ENCODE data around the gene STAT5B.
"Not testable (repeated sequence)": the region's sequence is repeated elsewhere in the genome, so short reads cannot be mapped to it uniquely, and the experiment has no call there.

STAT5B gene

GRCh38 chr17:42193969-42194899 lies 82.0 kb downstream of the STAT5B start, which contains the start of gene GHDC:
TSS of gene GHDC (minus strand) at chr17:42194494. CDS start at chr17:42193581, 913 bp downstream.
- peak; percentile 68 to 76 for DNase-seq (ENCODE audit: low read depth in 2 of 2)

- DNase-seq (ENCODE audit: low read depth in 2 of 2) = no peak
Observed at GRCh38 chr17:42193216-42193968, 82.8 kb downstream of the STAT5B start.

GRCh38 chr17:42192189-42193126 lies 83.7 kb downstream of the STAT5B start:
- no peak for DNase-seq (ENCODE audit: low read depth in 2 of 2)

- DNase-seq (ENCODE audit: low read depth in 2 of 2) = no peak
Observed at GRCh38 chr17:42191275-42191608, 84.9 kb downstream of the STAT5B start.

- DNase-seq (ENCODE audit: low read depth in 2 of 2) = no peak
Observed at GRCh38 chr17:42190491-42191274, 85.5 kb downstream of the STAT5B start.

GRCh38 chr17:42189651-42189965 lies 86.6 kb downstream of the STAT5B start:
- DNase-seq (ENCODE audit: low read depth in 2 of 2) = no peak

- no peak for DNase-seq (ENCODE audit: low read depth in 2 of 2)
Observed at GRCh38 chr17:42188749-42189650, 87.2 kb downstream of the STAT5B start.

- no peak for DNase-seq (ENCODE audit: low read depth in 2 of 2)
Observed at GRCh38 chr17:42187833-42188232, 88.4 kb downstream of the STAT5B start.

- DNase-seq (ENCODE audit: low read depth in 2 of 2) = not testable (repeated sequence)
Observed at GRCh38 chr17:42186191-42186590, 90.0 kb downstream of the STAT5B start.

GRCh38 chr17:42185621-42185930 lies 90.6 kb downstream of the STAT5B start:
- no peak for DNase-seq (ENCODE audit: low read depth in 2 of 2)

GRCh38 chr17:42184713-42185620 lies 91.2 kb downstream of the STAT5B start, which contains the start of gene HCRT:
TSS of gene HCRT (minus strand) at chr17:42185452. CDS start at chr17:42185365, 87 bp downstream.
- no peak for DNase-seq (ENCODE audit: low read depth in 2 of 2)

GRCh38 chr17:42183741-42184711 lies 92.2 kb downstream of the STAT5B start:
- peak; percentile 74 to 79 for DNase-seq (ENCODE audit: low read depth in 2 of 2)

- no peak for DNase-seq (ENCODE audit: low read depth in 2 of 2)
Observed at GRCh38 chr17:42182927-42183734, 93.1 kb downstream of the STAT5B start.

- DNase-seq (ENCODE audit: low read depth in 2 of 2) = no peak
Observed at GRCh38 chr17:42181851-42182207, 94.4 kb downstream of the STAT5B start.

GRCh38 chr17:42180922-42181850 lies 95.0 kb downstream of the STAT5B start, which contains the start of gene KCNH4:
TSS of gene KCNH4 (minus strand) at chr17:42181142. CDS start at chr17:42180945, 197 bp downstream.
- DNase-seq (ENCODE audit: low read depth in 2 of 2) = peak; percentile 86 to 90
